GM19043 (cell line): ENCODE data around the gene COPE.

ENCODE experiments used
- ATAC-seq: cut with Tn5 transposase; IDR thresholded peaks from one replicate; pipeline ENCODE4 v1.9.1; 2021; ENCODE audit warnings: low read depth; ENCODE audit not compliant: unreplicated experiment

COPE gene

GRCh38 chr19:18869781-18870530 is 49.2 kb downstream of the COPE start:
- ATAC-seq = no peak

DNA sequence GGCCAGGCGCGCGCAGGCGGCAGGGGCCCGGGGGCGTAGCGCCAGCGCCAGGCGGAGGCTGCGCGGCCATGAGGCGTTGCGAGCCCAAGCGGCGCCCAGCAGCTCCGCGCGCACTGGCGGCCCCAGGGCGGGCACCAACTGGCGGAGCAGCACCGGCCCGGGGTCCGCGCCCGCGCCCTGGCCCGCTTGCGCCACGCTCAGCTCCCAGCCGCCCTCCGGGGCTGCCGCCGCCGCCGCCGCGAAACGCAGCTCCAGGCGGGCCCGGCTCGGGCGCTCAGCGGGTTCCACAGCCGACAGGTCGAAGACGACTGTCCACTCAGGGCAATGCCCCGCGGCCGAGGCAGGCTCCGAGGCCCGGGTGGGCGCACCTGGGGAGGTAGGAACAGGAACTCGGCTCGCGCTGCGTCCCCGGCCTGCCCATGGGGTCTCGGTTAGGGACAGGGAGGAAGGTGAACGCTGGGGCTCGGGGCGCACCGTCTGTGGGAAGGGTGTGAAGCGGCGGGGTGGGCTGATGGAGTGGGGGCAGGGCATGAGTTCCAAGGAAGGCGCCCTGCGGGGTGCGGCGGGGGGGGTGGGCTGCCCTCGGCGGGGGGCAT is 50.1 kb downstream of the COPE start:
- no peak for ATAC-seq

DNA sequence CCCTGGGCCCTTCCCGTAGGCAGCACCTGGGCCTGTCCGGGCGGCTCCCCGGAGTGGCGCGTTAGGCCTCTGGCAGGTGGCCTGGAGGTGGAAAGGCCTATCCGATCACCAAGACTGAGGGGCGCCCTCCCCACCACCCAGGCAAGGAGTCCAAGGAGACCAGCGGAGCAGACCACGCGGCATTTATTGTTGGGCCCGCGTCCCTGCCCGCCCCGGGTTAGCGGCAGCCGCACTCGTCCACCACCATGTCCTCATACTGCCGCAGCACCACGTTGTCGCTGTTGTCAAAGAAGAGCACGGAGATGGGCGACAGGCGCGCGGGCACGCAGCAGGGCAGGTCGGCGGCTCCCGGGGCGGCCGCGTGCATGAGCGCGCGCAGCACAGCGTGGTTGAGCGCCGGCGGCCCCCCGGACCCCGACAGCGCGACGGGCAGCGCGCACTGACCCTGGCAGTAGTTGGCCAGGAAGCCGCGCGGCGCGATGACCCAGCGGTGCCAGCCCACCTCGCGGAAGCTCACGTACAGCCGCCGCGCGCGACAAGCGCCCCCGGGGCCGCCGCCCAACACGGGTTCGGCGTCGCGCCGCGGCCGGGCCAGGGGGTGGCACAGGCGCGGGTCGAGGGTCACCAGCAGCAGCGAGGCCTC is 50.7 kb downstream of the COPE start:
- ATAC-seq = no peak

GRCh38 chr19:18867751-18868150 is 51.4 kb downstream of the COPE start:
- no peak for ATAC-seq

DNA sequence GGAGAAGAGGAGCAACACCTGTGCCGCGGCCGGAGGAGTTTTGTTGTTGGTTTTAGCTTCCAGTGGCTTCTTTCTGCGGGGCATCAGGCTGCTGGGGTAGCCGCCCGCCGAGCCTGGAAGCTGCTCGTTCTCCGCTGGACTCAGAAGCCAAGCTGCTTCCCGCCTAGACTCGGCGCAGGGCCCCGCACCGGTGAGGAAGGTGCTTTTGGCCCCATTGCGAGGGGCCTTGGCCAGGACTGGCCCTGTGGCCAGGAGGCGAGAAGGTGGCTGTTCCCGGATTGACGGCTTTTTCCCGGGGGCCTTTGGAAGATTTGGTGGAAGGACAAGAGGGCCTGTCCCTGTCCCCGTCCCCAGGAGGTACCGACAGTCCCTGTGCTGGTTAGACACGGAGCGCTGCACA is 52.0 kb downstream of the COPE start:
- no peak for ATAC-seq

DNA sequence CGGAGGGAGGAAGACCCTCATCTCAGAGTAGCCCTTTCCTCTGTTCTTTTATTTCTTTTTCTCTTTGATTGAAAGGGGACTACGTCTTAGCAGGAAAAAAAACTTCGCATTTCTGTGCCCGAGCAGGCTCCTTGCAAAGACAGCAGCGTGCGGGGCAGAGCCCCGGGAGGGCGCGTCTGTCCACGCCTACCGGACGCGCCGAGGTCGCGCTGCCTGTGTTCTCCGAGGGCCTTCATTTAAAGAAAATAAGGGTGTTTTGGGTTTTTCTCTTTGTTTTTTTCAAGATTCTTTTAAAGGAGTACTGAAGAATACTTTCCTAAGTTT is 52.4 kb downstream of the COPE start:
- no peak for ATAC-seq

DNA sequence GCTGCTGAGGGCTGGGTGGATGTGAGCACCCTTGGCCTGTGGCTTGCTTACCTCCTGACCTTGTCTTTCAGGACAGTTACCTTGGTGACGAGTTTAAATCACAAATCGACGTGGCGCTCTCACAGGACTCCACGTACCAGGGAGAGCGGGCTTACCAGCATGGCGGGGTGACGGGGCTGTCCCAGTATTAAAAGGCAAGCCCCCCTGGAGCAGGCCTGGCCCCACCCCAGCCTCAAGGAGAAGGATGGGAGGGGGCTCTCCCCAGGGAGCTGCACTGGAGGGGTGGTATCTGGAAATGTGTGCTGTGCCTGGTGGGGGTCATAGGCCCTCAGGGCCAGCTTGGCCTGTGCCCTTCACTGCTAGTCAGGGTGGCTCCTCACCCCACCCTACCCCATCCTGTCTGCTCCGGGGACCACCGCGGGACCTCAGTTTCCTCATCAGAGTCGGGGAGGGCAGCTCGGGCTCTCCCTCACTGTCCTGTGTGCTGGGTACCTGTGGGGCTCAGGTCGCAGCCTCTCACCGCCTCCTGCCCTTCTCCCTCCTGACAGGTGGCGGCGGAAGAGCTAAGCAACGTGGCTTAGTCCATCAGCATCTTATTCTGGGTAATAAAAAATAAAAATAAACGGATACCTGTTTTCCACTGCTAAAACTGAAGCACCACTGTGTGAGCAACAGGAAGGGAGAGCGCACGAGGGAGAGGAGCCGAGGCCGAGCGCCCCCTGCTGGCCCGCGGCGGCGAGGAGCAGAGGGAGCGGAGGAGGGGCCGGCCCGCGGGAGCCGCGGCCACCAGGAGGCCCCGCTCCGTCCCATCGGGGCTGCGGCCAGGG is 53.0 kb downstream of the COPE start:
- no peak for ATAC-seq

DNA sequence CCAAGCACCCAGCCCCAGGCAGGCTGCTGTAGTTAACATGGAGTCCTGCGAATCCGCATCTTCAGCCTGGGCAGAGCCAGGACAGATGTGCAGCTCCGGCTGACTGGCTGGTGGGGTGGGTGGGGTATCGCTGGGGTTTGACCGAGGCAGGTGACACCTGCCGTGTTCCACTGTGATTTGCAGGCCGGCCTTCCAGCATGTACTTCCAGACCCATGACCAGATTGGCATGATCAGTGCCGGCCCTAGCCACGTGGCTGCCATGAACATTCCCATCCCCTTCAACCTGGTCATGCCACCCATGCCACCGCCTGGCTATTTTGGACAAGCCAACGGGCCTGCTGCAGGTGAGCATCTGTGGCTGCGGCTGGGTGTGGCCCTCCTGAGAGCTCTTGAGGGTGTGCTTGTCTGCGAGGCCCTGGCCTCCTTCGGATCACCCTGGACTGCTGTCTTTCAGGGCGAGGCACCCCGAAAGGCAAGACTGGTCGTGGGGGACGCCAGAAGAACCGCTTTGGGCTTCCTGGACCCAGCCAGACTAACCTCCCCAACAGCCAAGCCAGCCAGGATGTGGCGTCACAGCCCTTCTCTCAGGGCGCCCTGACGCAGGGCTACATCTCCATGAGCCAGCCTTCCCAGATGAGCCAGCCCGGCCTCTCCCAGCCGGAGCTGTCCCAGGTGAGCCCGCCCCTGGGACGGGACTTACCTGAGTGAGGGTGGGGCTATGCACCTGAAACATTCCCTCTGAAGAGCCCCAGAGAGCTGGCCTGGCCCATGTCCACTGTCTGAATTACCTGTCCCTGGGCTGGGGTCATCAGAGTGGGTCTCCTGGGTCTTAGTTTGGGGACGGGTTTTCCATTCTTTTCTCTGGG is 53.8 kb downstream of the COPE start:
- ATAC-seq = no peak

GRCh38 chr19:18863843-18864362 is 55.3 kb downstream of the COPE start:
- ATAC-seq = no peak

DNA sequence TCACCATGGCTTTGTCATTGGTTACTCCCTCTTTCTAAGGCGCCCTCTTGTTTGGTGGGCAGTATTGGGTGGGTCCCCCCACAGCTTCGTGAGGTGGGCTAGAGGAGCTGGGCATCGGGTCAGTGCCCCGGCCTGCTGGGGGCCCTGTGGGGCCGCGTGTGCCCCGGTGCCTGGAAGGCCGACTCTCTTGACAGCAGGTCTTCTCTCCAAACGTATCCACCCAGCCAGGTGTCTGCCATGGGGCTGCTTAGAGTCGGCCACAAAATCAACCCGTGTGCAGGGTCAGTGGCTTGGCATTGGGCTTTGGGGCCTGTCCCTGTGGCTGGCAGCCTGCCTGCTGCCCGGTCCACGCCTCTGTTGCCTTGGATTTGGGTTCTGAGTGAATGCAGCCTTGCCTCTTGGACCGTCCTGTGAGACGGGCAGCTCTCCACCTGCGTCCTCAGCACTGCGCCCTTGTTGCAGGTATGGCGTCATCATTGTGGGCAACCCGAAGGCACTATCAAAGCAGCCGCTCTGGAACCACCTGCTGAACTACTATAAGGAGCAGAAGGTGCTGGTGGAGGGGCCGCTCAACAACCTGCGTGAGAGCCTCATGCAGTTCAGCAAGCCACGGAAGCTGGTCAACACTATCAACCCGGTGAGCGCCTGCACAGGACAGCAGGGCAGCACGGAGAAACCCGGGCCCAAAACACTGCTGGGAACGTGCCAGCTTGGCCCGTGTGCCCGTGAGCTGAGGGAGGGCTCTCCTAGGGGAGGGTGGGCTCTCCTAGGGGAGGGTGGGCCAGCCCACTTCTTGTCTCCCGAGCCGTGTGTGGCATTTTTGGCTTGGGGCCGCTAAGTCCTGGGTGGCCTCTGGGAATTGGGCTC is 56.0 kb downstream of the COPE start:
- ATAC-seq = no peak

DNA sequence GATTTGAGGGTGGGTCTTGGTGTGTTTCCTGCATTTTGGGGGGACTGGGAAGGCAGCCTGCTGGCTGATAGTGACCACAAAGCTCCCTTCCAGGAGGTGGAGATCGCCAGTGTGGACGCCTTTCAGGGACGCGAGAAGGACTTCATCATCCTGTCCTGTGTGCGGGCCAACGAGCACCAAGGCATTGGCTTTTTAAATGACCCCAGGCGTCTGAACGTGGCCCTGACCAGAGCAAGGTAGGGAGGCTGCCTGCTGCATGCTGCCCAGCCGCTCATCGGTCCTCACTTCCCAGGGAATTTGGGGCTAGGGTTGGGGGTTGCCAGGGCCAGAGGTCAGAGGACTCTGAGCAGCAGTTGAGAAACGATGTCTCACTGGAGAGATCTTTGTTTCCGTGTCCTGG is 57.3 kb downstream of the COPE start:
- ATAC-seq = no peak

- ATAC-seq = no peak
These were observed 58.0 kb downstream of the COPE start for GRCh38 chr19:18861235-18861634.

- ATAC-seq = no peak
These were observed 58.5 kb downstream of the COPE start for GRCh38 chr19:18860725-18861124.

- no peak for ATAC-seq
These were observed 58.9 kb downstream of the COPE start for GRCh38 chr19:18860302-18860700.

DNA sequence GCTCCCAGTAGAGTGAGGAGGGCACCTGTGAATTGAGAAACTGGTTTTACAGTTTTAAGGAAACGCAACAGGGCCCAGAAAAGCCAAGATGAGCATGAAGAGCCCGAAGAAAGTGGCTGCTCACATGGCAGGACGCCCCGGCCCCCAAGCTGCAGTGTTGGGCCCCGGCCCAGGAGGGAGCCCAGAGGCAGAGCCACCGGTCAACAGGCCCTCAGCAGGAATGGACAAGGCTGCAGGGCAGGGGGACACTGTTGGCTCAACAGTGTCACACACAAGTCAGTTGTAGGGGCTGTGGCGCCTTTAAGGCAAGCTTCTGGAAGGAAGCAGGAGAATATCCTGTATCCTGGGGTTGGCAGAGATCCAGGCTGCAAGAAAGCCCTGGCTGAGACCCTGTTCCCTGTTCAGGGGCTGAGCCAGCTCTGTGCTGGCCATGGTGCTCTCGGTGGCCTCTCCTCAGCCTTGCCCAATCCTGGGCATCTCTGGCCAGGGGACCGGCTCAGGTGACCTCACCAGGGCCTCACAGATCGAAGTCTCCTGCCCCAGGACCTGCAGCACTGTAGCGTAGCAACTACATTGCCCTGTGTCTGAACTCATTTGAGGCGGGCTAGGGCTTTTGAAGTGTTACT is 59.4 kb downstream of the COPE start:
- ATAC-seq = no peak

DNA sequence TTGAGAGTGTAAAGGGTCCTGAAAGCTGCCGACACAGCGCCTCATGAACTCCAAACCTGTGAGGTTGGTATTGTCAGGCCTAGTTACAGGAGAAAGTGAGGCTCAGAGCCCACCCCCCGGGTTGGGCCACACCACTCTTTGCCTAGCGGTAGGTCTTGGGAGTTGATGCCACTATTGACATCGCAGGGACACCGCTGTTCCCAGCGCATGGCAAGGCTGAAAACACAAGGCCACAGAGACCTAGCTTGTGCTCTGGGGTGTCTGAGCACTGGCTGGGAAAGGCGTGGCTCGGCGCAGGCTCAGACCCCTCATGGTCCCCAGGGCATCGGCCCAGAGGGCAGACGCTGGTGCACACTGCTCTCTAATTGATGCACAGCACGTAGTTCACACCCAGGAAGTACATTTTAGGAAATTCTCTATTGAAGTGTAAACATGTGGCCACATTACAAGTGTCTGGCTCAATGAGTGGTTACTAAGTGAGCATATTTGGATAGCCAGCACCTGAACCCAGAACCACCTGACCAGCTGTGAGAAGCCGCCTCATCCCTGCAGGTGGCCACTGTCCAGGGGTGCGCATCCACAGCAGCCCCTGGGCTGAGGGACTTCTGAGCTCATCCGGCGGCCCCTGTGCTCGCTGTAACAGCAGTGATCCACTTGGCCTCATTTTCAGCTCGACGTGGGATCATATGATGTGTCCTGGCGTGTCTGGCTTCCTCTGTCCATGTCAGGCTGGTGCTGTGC is 60.1 kb downstream of the COPE start:
- no peak for ATAC-seq

DNA sequence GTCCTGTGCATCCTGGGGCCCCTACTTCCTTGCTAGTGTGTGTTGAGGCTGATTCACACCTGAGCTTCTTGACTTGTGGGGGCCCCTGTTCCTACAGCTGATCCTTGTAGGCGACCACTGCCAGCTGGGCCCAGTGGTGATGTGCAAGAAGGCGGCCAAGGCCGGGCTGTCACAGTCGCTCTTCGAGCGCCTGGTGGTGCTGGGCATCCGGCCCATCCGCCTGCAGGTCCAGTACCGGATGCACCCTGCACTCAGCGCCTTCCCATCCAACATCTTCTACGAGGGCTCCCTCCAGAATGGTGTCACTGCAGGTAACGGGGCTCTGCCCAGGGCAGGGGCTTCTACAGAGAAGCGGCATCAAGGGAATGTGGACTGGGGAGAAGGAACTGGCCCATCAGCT is 62.0 kb downstream of the COPE start:
- ATAC-seq = no peak
